Ovary (tissue), 9 donors: ENCODE data around the gene PHC1. TPM values are rescaled to one million over a fixed set of nuclear protein-coding genes. Genes with fewer than 3 reads are reported as not detected.

Experiments used
- DNase-seq, 5 donors: peaks; one replicate each; pipeline ENCODE4 v3.0.0-alpha.2; 2019 to 2020
- H3K27ac ChIP-seq, 2 donors: fragments of 200-600 bp; one replicate each; pipeline versions ENCODE4 v1.5.1 to v1.8.0; 2019 to 2022
- H3K27me3 ChIP-seq: fragments of 200-600 bp; one replicate; pipeline ENCODE4 v1.8.0; 2022
- H3K36me3 ChIP-seq: fragments of 200-600 bp; sonication (generic); one replicate; pipeline ENCODE4 v1.5.1; 2019
- H3K4me1 ChIP-seq: one replicate; pipeline ENCODE4 v1.8.1; 2013; ENCODE audit warnings: mild to moderate bottlenecking, moderate library complexity; ENCODE audit not compliant: insufficient read depth
- H3K4me3 ChIP-seq: fragments of 200-600 bp; sonication (generic); one replicate; pipeline ENCODE4 v1.5.1; 2017
- H3K9me3 ChIP-seq, 2 donors: fragments of 200-600 bp in 1 of 2; sonication (generic) in 1 of 2; one replicate each; pipeline versions ENCODE4 v1.5.1 to v1.8.1; 2013 to 2019; ENCODE audit warnings: mild to moderate bottlenecking in 1 of 2, moderate library complexity in 1 of 2
- EP300 ChIP-seq: sonication (generic); formaldehyde crosslinking; IDR thresholded peaks from one replicate; pipeline ENCODE4 v1.6.1; 2017; ENCODE audit warnings: antibody characterized with exemption
- POLR2A ChIP-seq: fragments of 450-650 bp; IDR thresholded peaks from one replicate; pipeline ENCODE4 v1.6.1; 2017; ENCODE audit warnings: antibody characterized with exemption, mild to moderate bottlenecking, moderate library complexity
- WGBS, 3 donors: extraction: QIAGEN DNeasy Blood & Tissue Kit in 1 of 3; methylation state at CpG; one replicate each; pipeline versions ENCODE4 v1.1.5 to v1.1.7; 2013 to 2017; 5-methylcytosine and 5-hydroxymethylcytosine counted together
- intact Hi-C, 4 donors: fragments of 100-400 bp; cut with DNase I; formaldehyde crosslinking; loops; one replicate each; pipeline versions ENCODE4 v1.11.0 to v1.15.1; 2022 to 2023
- polyA plus RNA-seq, 2 donors: library from polyadenylated mRNA; stranded (reverse); fragments of 200-250 nt in 1 of 2; fragments of 350-450 nt in 1 of 2; fragmentation: Illumina TruSeq in 1 of 2; extraction: RNeasy Lipid Tissue Mini Kit (QIAGEN cat#74804) in 1 of 2; gene quantifications; one replicate each; pipeline ENCODE4 v1.2.3, GENCODE V29; 2013 to 2014
- total RNA-seq, 7 donors: library from RNA; depleted of rRNA in 2 of 7; stranded (reverse); fragments of >200 nt in 2 of 7; fragmentation: NEBNext Ultra II Directional in 3 of 7; extraction: Animal tissue kit (Norgen Biotek cat#: 25700) in 3 of 7; gene quantifications; one replicate each; pipeline versions ENCODE4 v1.1.0 to v1.2.4, GENCODE V29; 2016 to 2023
- TF ChIP-seq, protein P1 (sequence below), 3 donors: fragments of 450-650 bp in 2 of 3; fragments of 200-600 bp in 1 of 3; IDR thresholded peaks; one replicate each; pipeline versions ENCODE4 v1.5.1 to v1.8.0; 2016 to 2022; ENCODE audit warnings: antibody characterized with exemption in 3 of 3, mild to moderate bottlenecking in 1 of 3
- donor health status: DM: no; HTN: no; CAD: no; lungs with moderate emphysema.
- donor health status: DM: no; HTN: no; CAD: no.
- donor health status: Bipolar disorder and iron deficiency.
- donor health status: DM: yes; HTN: yes; CAD: no.
- donor health status: DM: no; HTN: no; CAD: no.
- donor health status: DM: yes; HTN: yes; CAD: no.

PHC1 gene
- total and polyA plus RNA-seq, 9 donors = 35.0 to 66.6 (median 53.9) TPM

GRCh38 chr12:8989413-8989812, 75.1 kb downstream of the PHC1 start, which contains the start of gene KLRG1:
Gene KLRG1, plus strand, starts transcription at chr12:8989546. Its CDS starts 90 bp downstream, at chr12:8989636.
- no peaks in the 10 kb centered on the region for H3K36me3 ChIP-seq
- no peak within 1 kb of the TSS for H3K27ac ChIP-seq
- DNase-seq = no peak
- 84 to 92% (median 88%) methylated on average over 2 of the region's 2 CpGs for WGBS, 3 donors
- intact Hi-C loops = no loop called here
- H3K9me3 ChIP-seq = no peaks in the 10 kb centered on the region
- no peaks in the 10 kb centered on the region for H3K27me3 ChIP-seq
- no peak within 1 kb of the TSS for H3K4me3 ChIP-seq
- TF ChIP-seq, protein P1, sequence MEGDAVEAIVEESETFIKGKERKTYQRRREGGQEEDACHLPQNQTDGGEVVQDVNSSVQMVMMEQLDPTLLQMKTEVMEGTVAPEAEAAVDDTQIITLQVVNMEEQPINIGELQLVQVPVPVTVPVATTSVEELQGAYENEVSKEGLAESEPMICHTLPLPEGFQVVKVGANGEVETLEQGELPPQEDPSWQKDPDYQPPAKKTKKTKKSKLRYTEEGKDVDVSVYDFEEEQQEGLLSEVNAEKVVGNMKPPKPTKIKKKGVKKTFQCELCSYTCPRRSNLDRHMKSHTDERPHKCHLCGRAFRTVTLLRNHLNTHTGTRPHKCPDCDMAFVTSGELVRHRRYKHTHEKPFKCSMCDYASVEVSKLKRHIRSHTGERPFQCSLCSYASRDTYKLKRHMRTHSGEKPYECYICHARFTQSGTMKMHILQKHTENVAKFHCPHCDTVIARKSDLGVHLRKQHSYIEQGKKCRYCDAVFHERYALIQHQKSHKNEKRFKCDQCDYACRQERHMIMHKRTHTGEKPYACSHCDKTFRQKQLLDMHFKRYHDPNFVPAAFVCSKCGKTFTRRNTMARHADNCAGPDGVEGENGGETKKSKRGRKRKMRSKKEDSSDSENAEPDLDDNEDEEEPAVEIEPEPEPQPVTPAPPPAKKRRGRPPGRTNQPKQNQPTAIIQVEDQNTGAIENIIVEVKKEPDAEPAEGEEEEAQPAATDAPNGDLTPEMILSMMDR (IDR thresholded peaks at IDR 0.05) = no peak
- no peak for TF ChIP-seq POLR2A
- no peak for TF ChIP-seq EP300
- no peaks in the 10 kb centered on the region for H3K4me1 ChIP-seq

Other genes with a start within 250 kb of the PHC1 start
- gene RIMKLB, start 216.5 kb upstream of the PHC1 start, total RNA-seq = 100 to 1,000 TPM in 1 of 7 donors, 10 to 100 TPM in 6; 32.3 to 118 (median 42.6) TPM
- gene RIMKLB, start 216.5 kb upstream of the PHC1 start, polyA plus RNA-seq = 10 to 100 TPM; 36.0 to 50.9 TPM
- gene A2ML1, start 91.9 kb upstream of the PHC1 start, total RNA-seq = under 1 TPM in 6 of 7 donors, not detected in 1; 0.07 to 0.80 (median 0.39) TPM
- gene A2ML1, start 91.9 kb upstream of the PHC1 start, polyA plus RNA-seq = under 1 TPM; 0.17 to 0.22 TPM
- gene M6PR, start 35.1 kb downstream of the PHC1 start, total RNA-seq = 100 to 1,000 TPM in 4 of 7 donors, 10 to 100 TPM in 3; 58.2 to 133 (median 101) TPM
- 100 to 1,000 TPM in 1 of 2 donors, 10 to 100 TPM in 1; 44.9 to 150 TPM for gene M6PR, start 35.1 kb downstream of the PHC1 start, polyA plus RNA-seq
- 1 to 10 TPM in 3 of 7 donors, under 1 TPM in 4; 0.42 to 1.4 (median 0.93) TPM for gene KLRG1, start 75.0 kb downstream of the PHC1 start, total RNA-seq
- gene KLRG1, start 75.0 kb downstream of the PHC1 start, polyA plus RNA-seq = 1 to 10 TPM; 1.1 to 4.3 TPM
- gene A2M, start 201.4 kb downstream of the PHC1 start, total RNA-seq = 100 to 1,000 TPM in 5 of 7 donors, 10 to 100 TPM in 2; 50.5 to 426 (median 222) TPM
- 100 to 1,000 TPM; 125 to 926 TPM for gene A2M, start 201.4 kb downstream of the PHC1 start, polyA plus RNA-seq